ENCODE data around the gene METTL1. TPM values are rescaled to one million over a fixed set of nuclear protein-coding genes. Genes with fewer than 3 reads are reported as not detected.
A peak's percentile ranks its signal among the peaks of the same experiment; 100 is the strongest.

METTL1 gene
- total RNA-seq, 1 donor from 2014 or later: 10.6 TPM

DNA sequence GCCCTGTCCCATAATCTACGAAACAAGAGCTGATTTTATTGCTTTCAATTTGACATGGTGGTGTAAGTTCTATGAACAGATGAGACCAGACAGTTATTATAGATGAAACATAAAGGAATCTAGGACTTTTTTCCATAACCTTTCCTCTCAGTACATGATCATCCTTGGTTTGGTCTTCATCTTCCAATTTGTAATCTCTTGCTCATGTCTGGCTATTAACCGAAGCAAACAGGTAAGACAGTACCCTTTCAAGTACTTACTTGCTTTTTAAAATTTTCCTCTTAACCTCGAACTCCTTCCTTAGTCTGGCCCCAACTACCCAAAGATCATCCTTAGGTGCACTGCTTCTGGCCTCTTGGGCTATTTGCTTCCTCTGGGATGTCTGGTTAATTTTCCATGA is 25.9 kb downstream of the METTL1 start:
- Mint-ChIP-seq H3K27me3 (ENCODE audit: unreplicated experiment) (peaks cover 13% of the 10 kb centered on the region), H3K36me3 (ENCODE audit: low read depth, unreplicated experiment) (peaks cover 35% of the 10 kb centered on the region), H3K27ac (ENCODE audit: unreplicated experiment) (peak overlapping the region; percentile 99), H3K4me1 (ENCODE audit: unreplicated experiment) (peaks cover 46% of the 10 kb centered on the region), H3K9me3 (ENCODE audit: unreplicated experiment) (no peaks in the 10 kb centered on the region), H3K4me3 (ENCODE audit: unreplicated experiment) (peak overlapping the region; percentile 97)
- TF ChIP-seq, protein P1, sequence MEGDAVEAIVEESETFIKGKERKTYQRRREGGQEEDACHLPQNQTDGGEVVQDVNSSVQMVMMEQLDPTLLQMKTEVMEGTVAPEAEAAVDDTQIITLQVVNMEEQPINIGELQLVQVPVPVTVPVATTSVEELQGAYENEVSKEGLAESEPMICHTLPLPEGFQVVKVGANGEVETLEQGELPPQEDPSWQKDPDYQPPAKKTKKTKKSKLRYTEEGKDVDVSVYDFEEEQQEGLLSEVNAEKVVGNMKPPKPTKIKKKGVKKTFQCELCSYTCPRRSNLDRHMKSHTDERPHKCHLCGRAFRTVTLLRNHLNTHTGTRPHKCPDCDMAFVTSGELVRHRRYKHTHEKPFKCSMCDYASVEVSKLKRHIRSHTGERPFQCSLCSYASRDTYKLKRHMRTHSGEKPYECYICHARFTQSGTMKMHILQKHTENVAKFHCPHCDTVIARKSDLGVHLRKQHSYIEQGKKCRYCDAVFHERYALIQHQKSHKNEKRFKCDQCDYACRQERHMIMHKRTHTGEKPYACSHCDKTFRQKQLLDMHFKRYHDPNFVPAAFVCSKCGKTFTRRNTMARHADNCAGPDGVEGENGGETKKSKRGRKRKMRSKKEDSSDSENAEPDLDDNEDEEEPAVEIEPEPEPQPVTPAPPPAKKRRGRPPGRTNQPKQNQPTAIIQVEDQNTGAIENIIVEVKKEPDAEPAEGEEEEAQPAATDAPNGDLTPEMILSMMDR (IDR thresholded peaks at IDR 0.05; ENCODE audit: unreplicated experiment): no peak
- DNase-seq (ENCODE audit: low spot score): no peak

DNA sequence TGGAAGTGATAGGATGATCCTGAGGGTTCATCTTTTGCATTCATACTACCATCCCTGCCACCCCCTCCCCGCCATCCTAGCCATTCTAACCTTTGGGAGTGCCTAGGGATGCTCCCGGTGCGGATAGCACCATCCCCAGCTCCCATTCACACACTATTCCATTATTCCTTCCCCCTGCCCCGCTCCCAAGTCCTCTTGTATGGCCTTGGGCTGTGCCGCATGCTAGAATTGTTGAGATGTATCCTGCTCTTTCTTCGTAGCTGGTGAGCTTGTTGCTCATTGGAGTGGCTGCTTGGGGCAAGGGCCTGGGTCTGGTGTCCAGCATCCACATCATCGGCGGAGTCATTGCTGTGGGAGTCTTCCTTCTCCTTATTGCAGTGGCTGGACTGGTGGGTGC is 26.4 kb downstream of the METTL1 start:
- peaks cover 47% of the 10 kb centered on the region for H3K4me1 Mint-ChIP-seq (ENCODE audit: unreplicated experiment)
- peak overlapping the region; percentile 99 for H3K27ac Mint-ChIP-seq (ENCODE audit: unreplicated experiment)
- TF ChIP-seq, protein P1 (IDR thresholded peaks at IDR 0.05; ENCODE audit: unreplicated experiment): no peak
- peaks cover 30% of the 10 kb centered on the region for H3K36me3 Mint-ChIP-seq (ENCODE audit: low read depth, unreplicated experiment)
- DNase-seq (ENCODE audit: low spot score): no peak
- peaks cover 16% of the 10 kb centered on the region for H3K27me3 Mint-ChIP-seq (ENCODE audit: unreplicated experiment)
- peak overlapping the region; percentile 97 for H3K4me3 Mint-ChIP-seq (ENCODE audit: unreplicated experiment)
- H3K9me3 Mint-ChIP-seq (ENCODE audit: unreplicated experiment): no peaks in the 10 kb centered on the region

DNA sequence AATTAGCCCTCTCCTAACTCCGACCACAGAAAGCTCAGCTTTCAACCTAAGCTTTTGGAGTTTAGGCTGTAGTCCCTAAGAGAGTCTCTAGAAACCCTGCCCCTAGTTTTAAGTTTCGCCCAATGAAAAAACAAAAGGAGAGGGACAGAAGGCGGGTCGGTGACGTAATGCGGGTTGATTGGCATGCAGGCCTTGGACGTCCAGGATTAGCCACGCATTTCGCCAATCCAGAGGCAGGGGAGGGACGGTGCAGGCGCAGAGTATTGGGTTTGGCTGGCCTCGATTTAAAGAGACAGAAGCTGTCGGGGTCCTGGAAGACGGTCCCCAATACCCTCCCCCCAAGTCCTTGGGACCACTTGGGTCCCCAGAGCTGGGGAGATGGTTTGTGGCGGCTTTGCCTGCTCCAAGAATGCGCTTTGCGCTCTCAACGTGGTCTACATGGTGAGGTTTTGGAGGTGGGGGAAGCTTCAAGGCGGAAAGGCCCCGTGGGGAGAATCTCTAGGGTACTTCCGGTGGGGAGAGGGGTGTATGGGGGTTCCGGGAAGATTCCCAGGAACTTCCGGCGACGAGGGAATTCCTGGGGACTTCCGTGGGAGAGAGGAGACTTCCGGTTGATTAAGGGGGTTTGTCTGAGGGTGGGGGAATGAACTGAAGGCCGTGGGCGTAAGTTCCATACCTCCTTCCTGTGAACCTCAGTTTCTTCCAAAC is 27.0 kb downstream of the METTL1 start, which contains the start of gene TSPAN31:
Gene TSPAN31, plus strand, starts transcription at position 263 of the 708 bp plus-strand sequence. Its CDS starts 116 bp downstream, at position 379.
- Mint-ChIP-seq H3K27me3 (ENCODE audit: unreplicated experiment) (peaks cover 16% of the 10 kb centered on the region), H3K36me3 (ENCODE audit: low read depth, unreplicated experiment) (peaks cover 25% of the 10 kb centered on the region), H3K4me3 (ENCODE audit: unreplicated experiment) (peak within 1 kb of the TSS; percentile 97), H3K4me1 (ENCODE audit: unreplicated experiment) (peaks cover 45% of the 10 kb centered on the region), H3K27ac (ENCODE audit: unreplicated experiment) (peak within 1 kb of the TSS; percentile 99), H3K9me3 (ENCODE audit: unreplicated experiment) (no peaks in the 10 kb centered on the region)
- peak; percentile 81 for DNase-seq (ENCODE audit: low spot score)
- TF ChIP-seq, protein P1 (IDR thresholded peaks at IDR 0.05; ENCODE audit: unreplicated experiment): no peak

DNA sequence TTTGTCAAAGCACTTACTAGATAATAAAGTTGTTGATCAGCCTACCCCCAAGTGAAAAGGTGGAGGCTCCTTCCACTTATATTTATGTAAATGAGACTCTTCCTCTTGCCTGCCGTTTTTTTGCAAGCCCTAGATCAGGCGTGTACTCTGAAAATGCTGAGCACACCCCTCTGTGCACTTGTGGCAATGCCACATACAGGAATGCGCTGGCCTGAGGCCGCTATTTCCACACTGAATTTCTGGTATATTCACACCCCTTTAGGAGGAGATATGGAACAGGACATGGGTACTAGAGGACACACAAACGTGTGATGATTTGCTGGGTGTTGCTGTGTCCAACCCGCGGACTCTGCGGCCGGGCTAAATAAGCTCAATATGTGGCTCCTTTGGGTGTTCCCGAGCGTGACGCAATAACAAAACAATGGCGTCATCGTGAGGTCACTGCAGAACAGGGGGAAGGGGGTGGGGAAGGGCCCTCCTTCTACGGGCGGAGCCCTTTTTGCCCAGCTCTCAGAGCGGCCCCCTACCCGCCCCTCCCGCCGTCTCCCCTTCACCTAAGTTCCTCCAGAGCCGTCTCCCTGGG is 27.6 kb downstream of the METTL1 start:
- Mint-ChIP-seq H3K27ac (ENCODE audit: unreplicated experiment) (peak overlapping the region; percentile 99), H3K27me3 (ENCODE audit: unreplicated experiment) (peaks cover 17% of the 10 kb centered on the region), H3K36me3 (ENCODE audit: low read depth, unreplicated experiment) (peaks cover 27% of the 10 kb centered on the region), H3K9me3 (ENCODE audit: unreplicated experiment) (no peaks in the 10 kb centered on the region), H3K4me3 (ENCODE audit: unreplicated experiment) (peak overlapping the region; percentile 97), H3K4me1 (ENCODE audit: unreplicated experiment) (peaks cover 47% of the 10 kb centered on the region)
- DNase-seq (ENCODE audit: low spot score): peak; percentile 62
- TF ChIP-seq, protein P1 (IDR thresholded peaks at IDR 0.05; ENCODE audit: unreplicated experiment): no peak

DNA sequence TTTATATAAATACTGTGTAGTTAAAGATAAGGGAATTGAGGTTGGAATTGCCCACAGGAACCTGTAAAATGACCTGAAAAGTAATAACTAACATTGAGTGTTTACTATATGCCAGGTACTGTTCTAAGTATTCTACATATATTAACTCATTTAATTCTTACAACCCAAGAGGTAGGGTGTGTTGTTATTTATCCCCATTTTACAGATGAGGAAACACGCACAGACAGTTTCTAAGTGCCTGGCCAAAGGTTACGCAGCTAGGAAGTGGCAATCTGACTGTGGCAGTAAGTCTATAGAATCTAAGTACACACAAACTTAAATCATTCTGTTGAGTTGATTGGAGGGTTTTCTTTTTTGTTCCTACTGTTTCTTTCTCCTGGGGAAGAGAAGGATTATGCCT is 28.1 kb downstream of the METTL1 start:
- peaks cover 22% of the 10 kb centered on the region for H3K27me3 Mint-ChIP-seq (ENCODE audit: unreplicated experiment)
- H3K36me3 Mint-ChIP-seq (ENCODE audit: low read depth, unreplicated experiment): peaks cover 26% of the 10 kb centered on the region
- H3K27ac Mint-ChIP-seq (ENCODE audit: unreplicated experiment): peak overlapping the region; percentile 99
- TF ChIP-seq, protein P1 (IDR thresholded peaks at IDR 0.05; ENCODE audit: unreplicated experiment): no peak
- peak overlapping the region; percentile 70 for H3K4me3 Mint-ChIP-seq (ENCODE audit: unreplicated experiment)
- H3K9me3 Mint-ChIP-seq (ENCODE audit: unreplicated experiment): no peaks in the 10 kb centered on the region
- H3K4me1 Mint-ChIP-seq (ENCODE audit: unreplicated experiment): peaks cover 51% of the 10 kb centered on the region
- DNase-seq (ENCODE audit: low spot score): no peak

All from endothelial cell (in vitro differentiated cells).